ENCODE results near the gene PLCB3.

- no peak for TF ChIP-seq CTCF (IDR thresholded peaks at IDR 0.05)
- TF ChIP-seq POLR2AphosphoS5 (IDR thresholded peaks at IDR 0.05): no peak
- no peak for TF ChIP-seq EP300 (IDR thresholded peaks at IDR 0.05)
Observed at GRCh38 chr11:64275841-64276240, 24.5 kb downstream of the PLCB3 start.

All from suprapubic skin (tissue), 4 donors.